Measurements from ENCODE around the gene PTPRN2. TPM values are rescaled to one million over a fixed set of nuclear protein-coding genes. Genes with fewer than 3 reads are reported as not detected.
A peak's percentile ranks its signal among the peaks of the same experiment; 100 is the strongest.

The PTPRN2 gene
- total and polyA plus RNA-seq, 2 donors from 2014 or later, result 4.8 to 6.2 TPM

- Histone ChIP-seq H3K4me1 (ENCODE audit: control insufficient read depth in 2 of 3, insufficient read depth in 2 of 3, low read depth in 1 of 3, low read length in 3 of 3) (no peaks in the 10 kb centered on the region), H3K27ac (ENCODE audit: low read depth in 2 of 2, low read length in 2 of 2) (no peak overlapping the region), H3K9me3 (ENCODE audit: control insufficient read depth in 2 of 3, insufficient read depth in 1 of 3, low read length in 3 of 3) (no peaks in the 10 kb centered on the region), H3K36me3 (ENCODE audit: control insufficient read depth in 2 of 3, insufficient read depth in 3 of 3, low read length in 3 of 3) (no peaks in the 10 kb centered on the region), H3K27me3 (ENCODE audit: control insufficient read depth, insufficient read depth, low read length) (no peaks in the 10 kb centered on the region), H3K4me3 (ENCODE audit: low read length in 3 of 3) (no peak overlapping the region), H3K9ac (ENCODE audit: low read length in 3 of 3) (no peak overlapping the region)
- FAIRE-seq (no peak), DNase-seq (peak in 1 of 5 donors; percentile 20)
- intact Hi-C loops (cut with DNase I), result no loop called here
- TF ChIP-seq, protein P1, sequence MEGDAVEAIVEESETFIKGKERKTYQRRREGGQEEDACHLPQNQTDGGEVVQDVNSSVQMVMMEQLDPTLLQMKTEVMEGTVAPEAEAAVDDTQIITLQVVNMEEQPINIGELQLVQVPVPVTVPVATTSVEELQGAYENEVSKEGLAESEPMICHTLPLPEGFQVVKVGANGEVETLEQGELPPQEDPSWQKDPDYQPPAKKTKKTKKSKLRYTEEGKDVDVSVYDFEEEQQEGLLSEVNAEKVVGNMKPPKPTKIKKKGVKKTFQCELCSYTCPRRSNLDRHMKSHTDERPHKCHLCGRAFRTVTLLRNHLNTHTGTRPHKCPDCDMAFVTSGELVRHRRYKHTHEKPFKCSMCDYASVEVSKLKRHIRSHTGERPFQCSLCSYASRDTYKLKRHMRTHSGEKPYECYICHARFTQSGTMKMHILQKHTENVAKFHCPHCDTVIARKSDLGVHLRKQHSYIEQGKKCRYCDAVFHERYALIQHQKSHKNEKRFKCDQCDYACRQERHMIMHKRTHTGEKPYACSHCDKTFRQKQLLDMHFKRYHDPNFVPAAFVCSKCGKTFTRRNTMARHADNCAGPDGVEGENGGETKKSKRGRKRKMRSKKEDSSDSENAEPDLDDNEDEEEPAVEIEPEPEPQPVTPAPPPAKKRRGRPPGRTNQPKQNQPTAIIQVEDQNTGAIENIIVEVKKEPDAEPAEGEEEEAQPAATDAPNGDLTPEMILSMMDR (IDR thresholded peaks at IDR 0.05; ENCODE audit: borderline replicate concordance, extremely low read depth, insufficient read depth), result no peak
Measured at GRCh38 chr7:157796846-157797245, 790.8 kb downstream of the PTPRN2 start.

GRCh38 chr7:157795643-157796042, 792.0 kb downstream of the PTPRN2 start:
- intact Hi-C loops (cut with DNase I), result no loop called here
- FAIRE-seq (no peak), DNase-seq (peak in 1 of 5 donors; percentile 59)
- no peaks in the 10 kb centered on the region for H3K4me1 ChIP-seq (ENCODE audit: control insufficient read depth in 2 of 3, insufficient read depth in 2 of 3, low read depth in 1 of 3, low read length in 3 of 3)
- TF ChIP-seq, protein P1 (IDR thresholded peaks at IDR 0.05; ENCODE audit: borderline replicate concordance, extremely low read depth, insufficient read depth), result no peak
- H3K4me3 ChIP-seq (ENCODE audit: low read length in 3 of 3), result no peak overlapping the region
- H3K36me3 ChIP-seq (ENCODE audit: control insufficient read depth in 2 of 3, insufficient read depth in 3 of 3, low read length in 3 of 3), result no peaks in the 10 kb centered on the region
- H3K9ac ChIP-seq (ENCODE audit: low read length in 3 of 3), result no peak overlapping the region
- no peaks in the 10 kb centered on the region for H3K27me3 ChIP-seq (ENCODE audit: control insufficient read depth, insufficient read depth, low read length)
- H3K9me3 ChIP-seq (ENCODE audit: control insufficient read depth in 2 of 3, insufficient read depth in 1 of 3, low read length in 3 of 3), result no peaks in the 10 kb centered on the region
- no peak overlapping the region for H3K27ac ChIP-seq (ENCODE audit: low read depth in 2 of 2, low read length in 2 of 2)

DNA sequence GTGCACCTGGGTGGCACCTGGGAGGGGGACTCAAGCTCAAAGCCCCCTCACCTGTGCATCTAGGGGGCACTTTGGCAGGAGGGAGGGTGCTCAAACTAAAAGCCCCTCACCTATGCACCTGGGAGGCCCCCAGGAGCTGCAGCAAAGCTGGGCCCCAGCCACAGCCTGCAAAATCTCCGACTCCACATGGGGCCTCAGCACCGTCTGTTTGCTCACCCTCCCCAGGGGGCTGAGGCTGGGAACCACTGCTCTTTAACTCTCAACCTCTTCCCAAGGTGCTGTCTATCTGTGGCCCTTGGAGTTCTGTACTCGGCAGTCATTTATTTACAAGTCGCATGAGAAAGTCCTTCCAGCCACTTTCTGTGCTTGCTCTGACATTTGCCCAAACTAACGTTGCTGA, 792.4 kb downstream of the PTPRN2 start:
- no peak overlapping the region for H3K4me3 ChIP-seq (ENCODE audit: low read length in 3 of 3)
- TF ChIP-seq, protein P1 (IDR thresholded peaks at IDR 0.05; ENCODE audit: borderline replicate concordance, extremely low read depth, insufficient read depth), result no peak
- H3K27me3 ChIP-seq (ENCODE audit: control insufficient read depth, insufficient read depth, low read length), result no peaks in the 10 kb centered on the region
- H3K27ac ChIP-seq (ENCODE audit: low read depth in 2 of 2, low read length in 2 of 2), result no peak overlapping the region
- DNase-seq (peak in 1 of 5 donors; percentile 30), FAIRE-seq (no peak)
- H3K4me1 ChIP-seq (ENCODE audit: control insufficient read depth in 2 of 3, insufficient read depth in 2 of 3, low read depth in 1 of 3, low read length in 3 of 3), result no peaks in the 10 kb centered on the region
- no peaks in the 10 kb centered on the region for H3K9me3 ChIP-seq (ENCODE audit: control insufficient read depth in 2 of 3, insufficient read depth in 1 of 3, low read length in 3 of 3)
- no peak overlapping the region for H3K9ac ChIP-seq (ENCODE audit: low read length in 3 of 3)
- intact Hi-C loops (cut with DNase I), result no loop called here
- H3K36me3 ChIP-seq (ENCODE audit: control insufficient read depth in 2 of 3, insufficient read depth in 3 of 3, low read length in 3 of 3), result no peaks in the 10 kb centered on the region

DNA sequence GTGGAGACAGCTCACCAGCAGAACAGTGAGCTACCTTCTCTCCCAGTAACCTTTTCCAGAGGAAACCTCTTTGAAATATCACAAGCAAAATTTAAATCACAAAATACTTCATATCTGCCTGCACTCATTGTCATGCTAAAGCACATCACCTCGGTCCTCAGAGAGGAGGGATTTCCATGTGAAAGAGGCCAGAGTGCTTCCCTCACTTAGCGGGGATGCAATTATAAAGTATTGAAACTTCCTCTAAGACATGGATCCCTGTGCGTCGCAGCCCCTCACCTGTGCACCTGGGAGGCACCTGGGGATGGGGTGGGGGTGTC, 792.9 kb downstream of the PTPRN2 start:
- H3K4me1 ChIP-seq (ENCODE audit: control insufficient read depth in 2 of 3, insufficient read depth in 2 of 3, low read depth in 1 of 3, low read length in 3 of 3), result no peaks in the 10 kb centered on the region
- no peak overlapping the region for H3K4me3 ChIP-seq (ENCODE audit: low read length in 3 of 3)
- no peak overlapping the region for H3K9ac ChIP-seq (ENCODE audit: low read length in 3 of 3)
- H3K9me3 ChIP-seq (ENCODE audit: control insufficient read depth in 2 of 3, insufficient read depth in 1 of 3, low read length in 3 of 3), result no peaks in the 10 kb centered on the region
- intact Hi-C loops (cut with DNase I), result no loop called here
- TF ChIP-seq, protein P1 (IDR thresholded peaks at IDR 0.05; ENCODE audit: borderline replicate concordance, extremely low read depth, insufficient read depth), result no peak
- H3K27ac ChIP-seq (ENCODE audit: low read depth in 2 of 2, low read length in 2 of 2), result no peak overlapping the region
- no peaks in the 10 kb centered on the region for H3K36me3 ChIP-seq (ENCODE audit: control insufficient read depth in 2 of 3, insufficient read depth in 3 of 3, low read length in 3 of 3)
- FAIRE-seq (no peak), DNase-seq (no peak)
- no peaks in the 10 kb centered on the region for H3K27me3 ChIP-seq (ENCODE audit: control insufficient read depth, insufficient read depth, low read length)

Measured in kidney (tissue), 14 donors.